ENCODE data around the gene RAB3GAP1.

DNA sequence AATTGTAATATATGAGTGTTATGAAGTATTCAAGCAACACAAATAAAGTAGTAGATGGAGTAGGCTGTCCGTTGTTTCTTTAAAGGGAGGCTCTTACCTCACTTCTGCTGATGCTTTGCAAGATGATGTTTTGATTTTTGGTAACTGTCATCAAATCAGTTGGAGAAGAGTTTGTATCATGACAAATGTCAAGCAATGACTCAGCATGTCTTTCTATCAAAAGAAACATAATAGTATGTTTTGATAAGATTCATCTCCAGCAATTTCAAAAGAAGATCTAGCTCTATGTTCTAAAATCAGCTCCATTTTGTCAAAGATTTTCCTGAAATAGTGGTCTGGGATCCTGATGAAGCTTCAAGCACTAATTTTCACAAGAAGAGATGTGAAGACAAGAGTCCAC lies 30.5 kb upstream of the RAB3GAP1 start:
- TF ChIP-seq ZNF433 (tag by site-specific recombination; IDR thresholded peaks at IDR 0.05; ENCODE audit: low read depth) = no peak
- TF ChIP-seq ZNF707 (tag by site-specific recombination; IDR thresholded peaks at IDR 0.05) = no peak
- no peak for TF ChIP-seq TSHZ1 (tag by site-specific recombination; IDR thresholded peaks at IDR 0.05; ENCODE audit: borderline replicate concordance)
- no peak for TF ChIP-seq ZFP3 (tag by site-specific recombination; IDR thresholded peaks at IDR 0.05; ENCODE audit: low read depth)
- no peak for TF ChIP-seq ZBTB1 (tag by site-specific recombination; IDR thresholded peaks at IDR 0.05)
- TF ChIP-seq CTCF (tag by site-specific recombination; IDR thresholded peaks at IDR 0.05) = no peak
- TF ChIP-seq ZNF529 (tag by site-specific recombination; IDR thresholded peaks at IDR 0.05; ENCODE audit: insufficient replicate concordance) = no peak
- TF ChIP-seq OVOL3 (tag by site-specific recombination; IDR thresholded peaks at IDR 0.05) = no peak

Measured in HEK293 (cell line).